ENCODE data around the gene GPX3.

GPX3 gene

GRCh38 chr5:151073280-151073679 is 52.9 kb downstream of the GPX3 start:
- TF ChIP-seq POLR2AphosphoS5 (IDR thresholded peaks at IDR 0.05; ENCODE audit: low read depth, low read length) (no peak), TAF1 (IDR thresholded peaks at IDR 0.05; ENCODE audit: borderline replicate concordance, low read depth, low read length) (no peak), POLR2A (IDR thresholded peaks at IDR 0.05; ENCODE audit: low read depth, low read length) (no peak)
- no peak for DNase-seq (ENCODE audit: insufficient read length)
- no peak for FAIRE-seq

GRCh38 chr5:151074557-151074956 is 54.2 kb downstream of the GPX3 start:
- no peak for FAIRE-seq

GRCh38 chr5:151075698-151076331 is 55.4 kb downstream of the GPX3 start:
- TF ChIP-seq POLR2A (IDR thresholded peaks at IDR 0.05; ENCODE audit: low read depth, low read length) (no peak), POLR2AphosphoS5 (IDR thresholded peaks at IDR 0.05; ENCODE audit: low read depth, low read length) (0 out of 2 replicates have a peak, but pooled peaks have one; percentile 22)
- peak; percentile 69 for FAIRE-seq
- no peak for DNase-seq (ENCODE audit: insufficient read length)

More at GRCh38 chr5:151074557-151074956, 54.2 kb downstream of the GPX3 start:
- DNase-seq (ENCODE audit: insufficient read length): no peak
- no peak for TF ChIP-seq POLR2AphosphoS5 (IDR thresholded peaks at IDR 0.05; ENCODE audit: low read depth, low read length)
- TF ChIP-seq TAF1 (IDR thresholded peaks at IDR 0.05; ENCODE audit: borderline replicate concordance, low read depth, low read length): no peak
- TF ChIP-seq POLR2A (IDR thresholded peaks at IDR 0.05; ENCODE audit: low read depth, low read length): no peak

GRCh38 chr5:151076616-151077015 is 56.2 kb downstream of the GPX3 start:
- DNase-seq (ENCODE audit: insufficient read length) (no peak), FAIRE-seq (no peak)
- no peak for TF ChIP-seq POLR2A (IDR thresholded peaks at IDR 0.05; ENCODE audit: low read depth, low read length)
- TF ChIP-seq POLR2AphosphoS5 (IDR thresholded peaks at IDR 0.05; ENCODE audit: low read depth, low read length): peak; percentile 18

GRCh38 chr5:151077419-151077818 is 57.0 kb downstream of the GPX3 start:
- DNase-seq (ENCODE audit: insufficient read length): no peak
- TF ChIP-seq POLR2AphosphoS5 (IDR thresholded peaks at IDR 0.05; ENCODE audit: low read depth, low read length) (no peak), TAF1 (IDR thresholded peaks at IDR 0.05; ENCODE audit: borderline replicate concordance, low read depth, low read length) (no peak), POLR2A (IDR thresholded peaks at IDR 0.05; ENCODE audit: low read depth, low read length) (peak; percentile 6; the same call in 1 of the 2 replicates)
- FAIRE-seq: no peak

GRCh38 chr5:151077967-151078366 is 57.6 kb downstream of the GPX3 start:
- no peak for FAIRE-seq
- DNase-seq (ENCODE audit: insufficient read length): no peak
- no peak for TF ChIP-seq POLR2AphosphoS5 (IDR thresholded peaks at IDR 0.05; ENCODE audit: low read depth, low read length)
- TF ChIP-seq POLR2A (IDR thresholded peaks at IDR 0.05; ENCODE audit: low read depth, low read length): no peak
- no peak for TF ChIP-seq TAF1 (IDR thresholded peaks at IDR 0.05; ENCODE audit: borderline replicate concordance, low read depth, low read length)
